Trophoblast cell (in vitro differentiated cells and primary cell): ENCODE results near the gene FCAMR.

Experiments
- DNase-seq, 2 donors: peaks; one replicate each; pipeline ENCODE4 v3.0.0-alpha.2; 2016
- H2AFZ ChIP-seq: 2 replicates; pipeline ENCODE4 v1.6.1; 2013; ENCODE audit warnings: low read length, moderate library complexity, mild to moderate bottlenecking; ENCODE audit not compliant: insufficient read depth, poor library complexity
- H2AK5ac ChIP-seq: 2 replicates; pipeline ENCODE4 v1.6.1; 2013; ENCODE audit warnings: mild to moderate bottlenecking, low read length
- H2BK120ac ChIP-seq: 2 replicates; pipeline ENCODE4 v1.6.1; 2013; ENCODE audit warnings: low read length, mild to moderate bottlenecking, moderate library complexity; ENCODE audit not compliant: insufficient read depth, poor library complexity
- H2BK12ac ChIP-seq: 2 replicates; pipeline ENCODE4 v1.6.1; 2013; ENCODE audit warnings: mild to moderate bottlenecking, low read length, moderate library complexity
- H2BK5ac ChIP-seq: 2 replicates; pipeline ENCODE4 v1.6.1; 2013; ENCODE audit warnings: low read length, low read depth, moderate library complexity, mild to moderate bottlenecking; ENCODE audit not compliant: poor library complexity
- H3K14ac ChIP-seq: 2 replicates; pipeline ENCODE4 v1.6.1; 2013; ENCODE audit warnings: mild to moderate bottlenecking, low read length
- H3K18ac ChIP-seq: 2 replicates; pipeline ENCODE4 v1.6.1; 2013; ENCODE audit warnings: mild to moderate bottlenecking, low read length
- H3K23ac ChIP-seq: 2 replicates; pipeline ENCODE4 v1.6.1; 2013; ENCODE audit warnings: low read length
- H3K27ac ChIP-seq: 2 replicates; pipeline ENCODE4 v1.5.1; 2013; ENCODE audit warnings: low read depth, mild to moderate bottlenecking, inconsistent platforms, low read length, moderate library complexity
- H3K27me3 ChIP-seq: 2 replicates; pipeline ENCODE4 v1.6.1; 2013; ENCODE audit warnings: inconsistent platforms, mild to moderate bottlenecking, low read length, moderate library complexity; ENCODE audit not compliant: insufficient read depth
- H3K36me3 ChIP-seq, 2 experiments: 1 replicate in 1 of 2; 2 replicates in 1 of 2; pipeline ENCODE4 v1.6.1; 2013; ENCODE audit warnings: low read length in 2 of 2, mild to moderate bottlenecking in 2 of 2, moderate library complexity in 1 of 2; ENCODE audit not compliant: insufficient read depth in 2 of 2, control insufficient read depth in 1 of 2
- H3K4ac ChIP-seq: 2 replicates; pipeline ENCODE4 v1.6.1; 2013; ENCODE audit warnings: low read depth, mild to moderate bottlenecking, low read length, moderate library complexity
- H3K4me1 ChIP-seq, 2 experiments: 1 replicate in 1 of 2; 2 replicates in 1 of 2; pipeline ENCODE4 v1.6.1; 2013; ENCODE audit warnings: low read length in 2 of 2, mild to moderate bottlenecking in 2 of 2, moderate library complexity in 1 of 2; ENCODE audit not compliant: insufficient read depth in 2 of 2, control insufficient read depth in 1 of 2
- H3K4me2 ChIP-seq: 2 replicates; pipeline ENCODE4 v1.6.1; 2013; ENCODE audit warnings: inconsistent platforms, mild to moderate bottlenecking, low read length, moderate library complexity
- H3K4me3 ChIP-seq: 2 replicates; pipeline ENCODE4 v1.5.1; 2013; ENCODE audit warnings: mild to moderate bottlenecking, low read depth, low read length, inconsistent platforms
- H3K79me1 ChIP-seq: one replicate; pipeline ENCODE4 v1.6.1; 2013; ENCODE audit warnings: low read length
- H3K79me2 ChIP-seq: 2 replicates; pipeline ENCODE4 v1.6.1; 2013; ENCODE audit warnings: low read length, mild to moderate bottlenecking; ENCODE audit not compliant: control insufficient read depth, insufficient read depth, poor library complexity
- H3K9ac ChIP-seq: 2 replicates; pipeline ENCODE4 v1.6.1; 2013; ENCODE audit warnings: mild to moderate bottlenecking, low read length
- H3K9me3 ChIP-seq: 2 replicates; pipeline ENCODE4 v1.6.1; 2013; ENCODE audit warnings: low read depth, mild to moderate bottlenecking, control low read depth, inconsistent platforms, low read length; ENCODE audit not compliant: insufficient read depth
- H4K12ac ChIP-seq: 2 replicates; pipeline ENCODE4 v1.6.1; 2013; ENCODE audit warnings: low read depth, mild to moderate bottlenecking, low read length, moderate library complexity
- H4K8ac ChIP-seq: 2 replicates; pipeline ENCODE4 v1.6.1; 2013; ENCODE audit warnings: low read depth, mild to moderate bottlenecking, low read length, moderate library complexity
- H4K91ac ChIP-seq: one replicate; pipeline ENCODE4 v1.6.1; 2013; ENCODE audit warnings: low read depth, mild to moderate bottlenecking, low read length, moderate library complexity
- WGBS: extraction: QIAGEN DNeasy Blood & Tissue Kit; methylation state at CpG from one replicate; pipeline ENCODE4 v1.1.7; 2013; ENCODE audit warnings: missing lambda C conversion rate; ENCODE audit not compliant: insufficient read length, insufficient coverage; ENCODE audit errors: extremely low coverage; 5-methylcytosine and 5-hydroxymethylcytosine counted together

Gene FCAMR

GRCh38 chr1:207006914-207007313, 36.7 kb upstream of the FCAMR start:
- no peak overlapping the region for H4K12ac ChIP-seq
- H3K18ac ChIP-seq = no peak overlapping the region
- no peaks in the 10 kb centered on the region for H3K27me3 ChIP-seq
- H2AFZ ChIP-seq = no peak overlapping the region
- H4K91ac ChIP-seq = no peak overlapping the region
- no peaks in the 10 kb centered on the region for H3K79me1 ChIP-seq
- H3K23ac ChIP-seq = no peak overlapping the region
- DNase-seq = peak; percentile 29 to 44
- no CpG with 5 or more reads among the region's 3 CpGs for WGBS
- H3K4ac ChIP-seq = no peak overlapping the region
- H3K4me1 ChIP-seq = peaks cover 3 to 5% of the 10 kb centered on the region in 2 experiments
- no peak overlapping the region for H3K14ac ChIP-seq
- H2AK5ac ChIP-seq = no peak overlapping the region
- no peaks in the 10 kb centered on the region for H3K79me2 ChIP-seq
- no peaks in the 10 kb centered on the region for H3K9me3 ChIP-seq
- H3K27ac ChIP-seq = no peak overlapping the region
- no peak overlapping the region for H3K9ac ChIP-seq
- no peak overlapping the region for H3K4me3 ChIP-seq
- H4K8ac ChIP-seq = no peak overlapping the region
- no peak overlapping the region for H3K4me2 ChIP-seq
- no peak overlapping the region for H2BK5ac ChIP-seq
- no peaks in the 10 kb centered on the region for H3K36me3 ChIP-seq
- H2BK120ac ChIP-seq = no peak overlapping the region
- no peak overlapping the region for H2BK12ac ChIP-seq

- H2BK5ac ChIP-seq = no peak overlapping the region
- no peak overlapping the region for H3K23ac ChIP-seq
- no peak overlapping the region for H4K8ac ChIP-seq
- no peak overlapping the region for H3K14ac ChIP-seq
- no peaks in the 10 kb centered on the region for H3K79me2 ChIP-seq
- H2BK120ac ChIP-seq = no peak overlapping the region
- H3K27me3 ChIP-seq = no peaks in the 10 kb centered on the region
- H3K4me1 ChIP-seq = peaks cover 3 to 6% of the 10 kb centered on the region in 2 experiments
- H3K4me2 ChIP-seq = no peak overlapping the region
- H4K91ac ChIP-seq = no peak overlapping the region
- no peak overlapping the region for H3K4ac ChIP-seq
- no peaks in the 10 kb centered on the region for H3K9me3 ChIP-seq
- H2AK5ac ChIP-seq = no peak overlapping the region
- no peak overlapping the region for H3K27ac ChIP-seq
- no peaks in the 10 kb centered on the region for H3K79me1 ChIP-seq
- no CpG with 5 or more reads among the region's 3 CpGs for WGBS
- H2BK12ac ChIP-seq = no peak overlapping the region
- no peak for DNase-seq
- no peaks in the 10 kb centered on the region for H3K36me3 ChIP-seq
- H3K4me3 ChIP-seq = no peak overlapping the region
- H3K18ac ChIP-seq = no peak overlapping the region
- no peak overlapping the region for H2AFZ ChIP-seq
- no peak overlapping the region for H3K9ac ChIP-seq
- H4K12ac ChIP-seq = no peak overlapping the region
These were observed 35.8 kb upstream of the FCAMR start for GRCh38 chr1:207006083-207006482.

- no CpG with 5 or more reads among the region's 9 CpGs for WGBS
- Histone ChIP-seq H2BK5ac (no peak overlapping the region), H2BK120ac (no peak overlapping the region), H3K36me3 (no peaks in the 10 kb centered on the region), H3K9me3 (no peaks in the 10 kb centered on the region), H3K18ac (no peak overlapping the region), H3K14ac (no peak overlapping the region), H2BK12ac (no peak overlapping the region), H2AFZ (no peak overlapping the region), H3K79me1 (no peaks in the 10 kb centered on the region), H2AK5ac (no peak overlapping the region), H4K12ac (no peak overlapping the region), H4K8ac (no peak overlapping the region), H3K23ac (no peak overlapping the region), H3K4me1 (peaks cover 3 to 6% of the 10 kb centered on the region in 2 experiments), H3K4me3 (no peak overlapping the region), H3K79me2 (no peaks in the 10 kb centered on the region), H4K91ac (no peak overlapping the region), H3K9ac (no peak overlapping the region), H3K27ac (no peak overlapping the region), H3K4ac (no peak overlapping the region), H3K27me3 (no peaks in the 10 kb centered on the region), H3K4me2 (no peak overlapping the region)
- DNase-seq = peak; percentile 76 to 80
These were observed 34.9 kb upstream of the FCAMR start for GRCh38 chr1:207004931-207005830.

GRCh38 chr1:207003210-207003609, 33.0 kb upstream of the FCAMR start:
- no peak overlapping the region for H3K9ac ChIP-seq
- no peak overlapping the region for H3K4me2 ChIP-seq
- no peak overlapping the region for H4K91ac ChIP-seq
- WGBS = no CpG with 5 or more reads among the region's 4 CpGs
- no peak overlapping the region for H3K23ac ChIP-seq
- H2AFZ ChIP-seq = no peak overlapping the region
- no peak overlapping the region for H3K27ac ChIP-seq
- H3K4ac ChIP-seq = no peak overlapping the region
- no peak overlapping the region for H3K14ac ChIP-seq
- no peak overlapping the region for H3K4me3 ChIP-seq
- no peaks in the 10 kb centered on the region for H3K9me3 ChIP-seq
- H2BK120ac ChIP-seq = no peak overlapping the region
- no peak overlapping the region for H3K18ac ChIP-seq
- no peaks in the 10 kb centered on the region for H3K79me2 ChIP-seq
- H3K4me1 ChIP-seq = peaks cover 3 to 6% of the 10 kb centered on the region in 2 experiments
- H3K79me1 ChIP-seq = no peaks in the 10 kb centered on the region
- no peak overlapping the region for H2BK5ac ChIP-seq
- H3K27me3 ChIP-seq = no peaks in the 10 kb centered on the region
- H2BK12ac ChIP-seq = no peak overlapping the region
- H2AK5ac ChIP-seq = no peak overlapping the region
- H3K36me3 ChIP-seq = no peaks in the 10 kb centered on the region
- H4K12ac ChIP-seq = no peak overlapping the region
- DNase-seq = no peak
- no peak overlapping the region for H4K8ac ChIP-seq
